A549 (cell line): ENCODE measurements around the gene ANKRD30A. TPM values are rescaled to one million over a fixed set of nuclear protein-coding genes. Genes with fewer than 3 reads are reported as not detected.
"Not testable (repeated sequence)": the region's sequence is repeated elsewhere in the genome, so short reads cannot be mapped to it uniquely, and the experiment has no call there.

Source experiments
- ATAC-seq, 2 experiments: fragments of 200-7000 bp in 1 of 2; fragments of >200 bp in 1 of 2; cut with Nextera tagmentation in 1 of 2; cut with Tn5 transposase in 1 of 2; 3 replicates each; pipeline versions ENCODE4 v1.8.0 to v1.9.1; 2018 to 2020; ENCODE audit warnings: mild to moderate bottlenecking in 1 of 2, moderate library complexity in 1 of 2
- CTCF ChIA-PET: fragments of 300-600 bp; sonication (Branson Sonifier 250); formaldehyde crosslinking; extraction: SDS; loops from one replicate; lab custom pipeline; 2021; ENCODE audit warnings: antibody characterized with exemption, inconsistent platforms; lab: Yijun Ruan, JAX
- POLR2A ChIA-PET: fragments of 350-600 bp; formaldehyde crosslinking; extraction: SDS; loops from one replicate; lab custom pipeline; 2021; ENCODE audit warnings: antibody characterized with exemption, inconsistent platforms; lab: Yijun Ruan, JAX
- DNase-seq, 2 experiments: peaks; one replicate each; pipeline versions ENCODE4 v3.0.0 to v3.0.0-alpha.2; 2011 to 2016; ENCODE audit warnings: low read depth in 1 of 2, low spot score in 1 of 2
- FAIRE-seq: peaks from 2 replicates; lab custom pipeline; 2011; peaks lifted over from hg19 to GRCh38; lab: Jason Lieb, UNC
- H3K27ac ChIP-seq, 2 experiments: fragments of >200 bp; sonication (Bioruptor Twin); formaldehyde crosslinking; 3 replicates each; pipeline ENCODE4 v1.5.1; 2016 to 2017
- H3K4me1 ChIP-seq: fragments of >200 bp; sonication (Bioruptor Twin); formaldehyde crosslinking; 3 replicates; pipeline ENCODE4 v1.6.1; 2016
- H3K4me2 ChIP-seq: fragments of >200 bp; sonication (Bioruptor Twin); formaldehyde crosslinking; 3 replicates; pipeline ENCODE4 v1.6.1; 2016
- H3K4me3 ChIP-seq: fragments of >200 bp; sonication (Bioruptor Twin); formaldehyde crosslinking; 3 replicates; pipeline ENCODE4 v1.5.1; 2016
- H3K9me3 ChIP-seq: fragments of >200 bp; sonication (Bioruptor Twin); formaldehyde crosslinking; 3 replicates; pipeline ENCODE4 v1.6.1; 2016
- CBX8 ChIP-seq: fragments of 200-600 bp; sonication (generic); IDR thresholded peaks from 2 replicates; pipeline ENCODE4 v1.6.1; 2016
- CHD4 ChIP-seq: fragments of 200-600 bp; sonication (generic); IDR thresholded peaks from 2 replicates; pipeline ENCODE4 v1.6.1; 2016; ENCODE audit warnings: antibody characterized with exemption, mild to moderate bottlenecking, borderline replicate concordance
- ELK1 ChIP-seq: fragments of 150-350 bp; IDR thresholded peaks from 2 replicates; pipeline ENCODE4 v1.6.1; 2014; ENCODE audit warnings: low read depth, mild to moderate bottlenecking, low read length
- EP300 ChIP-seq, 2 experiments: fragments of >200 bp; sonication (Bioruptor Twin); formaldehyde crosslinking; IDR thresholded peaks; 2 replicates in 1 of 2; 3 replicates in 1 of 2; pipeline ENCODE4 v1.6.1; 2016 to 2017
- FOXS1 ChIP-seq: fragments of 250-450 bp; sonication (Bioruptor Pico); IDR thresholded peaks from 2 replicates; pipeline ENCODE4 v1.5.0; 2020; ENCODE audit warnings: mild to moderate bottlenecking, moderate library complexity
- HDAC2 ChIP-seq: fragments of 200-600 bp; sonication (generic); IDR thresholded peaks from 2 replicates; pipeline ENCODE4 v1.6.1; 2016
- HEYL ChIP-seq: fragments of 250-450 bp; sonication (Bioruptor Pico); IDR thresholded peaks from 2 replicates; pipeline ENCODE4 v1.8.0; 2021; ENCODE audit warnings: mild to moderate bottlenecking, moderate library complexity
- HOXB5 ChIP-seq: fragments of 250-450 bp; sonication (Bioruptor Pico); IDR thresholded peaks from 2 replicates; pipeline ENCODE4 v1.5.0; 2020; ENCODE audit warnings: mild to moderate bottlenecking, moderate library complexity
- JUN ChIP-seq, 2 experiments: fragments of >200 bp; sonication (Bioruptor Twin); formaldehyde crosslinking; IDR thresholded peaks; 2 replicates in 1 of 2; 3 replicates in 1 of 2; pipeline ENCODE4 v1.6.1; 2016 to 2017
- KDM1A ChIP-seq: fragments of 200-600 bp; sonication (generic); IDR thresholded peaks from 2 replicates; pipeline ENCODE4 v1.6.1; 2016; ENCODE audit warnings: low read depth, mild to moderate bottlenecking
- KDM5A ChIP-seq: fragments of 200-600 bp; sonication (generic); IDR thresholded peaks from 2 replicates; pipeline ENCODE4 v1.6.1; 2016; ENCODE audit warnings: antibody characterized with exemption, mild to moderate bottlenecking
- MYC ChIP-seq: IDR thresholded peaks from 2 replicates; pipeline ENCODE4 v1.6.1; 2012; ENCODE audit warnings: mild to moderate bottlenecking, inconsistent platforms, low read length, improper control_type of control experiment, borderline replicate concordance
- NPAS2 ChIP-seq: fragments of 250-450 bp; sonication (Bioruptor Pico); IDR thresholded peaks from 2 replicates; pipeline ENCODE4 v1.8.0; 2022; ENCODE audit warnings: mild to moderate bottlenecking, moderate library complexity, borderline replicate concordance
- POLR2A ChIP-seq: IDR thresholded peaks from 2 replicates; pipeline ENCODE4 v1.6.1; 2012; ENCODE audit warnings: mild to moderate bottlenecking, low read length
- RNF2 ChIP-seq: fragments of 200-600 bp; sonication (generic); IDR thresholded peaks from 2 replicates; pipeline ENCODE4 v1.6.1; 2016; ENCODE audit warnings: low read depth, mild to moderate bottlenecking, antibody characterized with exemption, moderate library complexity, borderline replicate concordance
- TP53 ChIP-seq: fragments of 250-450 bp; sonication (Bioruptor Pico); IDR thresholded peaks from 2 replicates; pipeline ENCODE4 v1.5.0; 2021; ENCODE audit warnings: mild to moderate bottlenecking, moderate library complexity
- WGBS: methylation state at CpG from one replicate; pipeline ENCODE4 v1.1.6; 2017; ENCODE audit errors: missing lambda C conversion rate; 5-methylcytosine and 5-hydroxymethylcytosine counted together
- polyA minus RNA-seq: library from RNA; depleted of rRNA, polyadenylated mRNA; stranded (reverse); fragments of >200 nt; gene quantifications from 2 replicates; pipeline ENCODE4 v1.2.3, GENCODE V29; 2011; rRNA and poly(A)+ RNA removed
- polyA plus RNA-seq, 4 experiments: library from polyadenylated mRNA; depleted of rRNA in 3 of 4; stranded (reverse); fragments of >200 nt; fragmentation: RNase III in 1 of 4; extraction: RNeasy Plus Mini Kit Qiagen cat#74134 plus additional on column Dnase treatment in 1 of 4; gene quantifications; 2 replicates in 3 of 4; 3 replicates in 1 of 4; pipeline ENCODE4 v1.2.3, GENCODE V29; 2011 to 2017
- TF ChIP-seq, protein P1 (sequence below): fragments of 450-650 bp; IDR thresholded peaks from 2 replicates; pipeline ENCODE4 v1.6.1; 2014; ENCODE audit warnings: antibody characterized with exemption
- TF ChIP-seq, protein P2 (sequence below): IDR thresholded peaks from 2 replicates; pipeline ENCODE4 v1.6.1; 2012

Gene ANKRD30A, protein sequence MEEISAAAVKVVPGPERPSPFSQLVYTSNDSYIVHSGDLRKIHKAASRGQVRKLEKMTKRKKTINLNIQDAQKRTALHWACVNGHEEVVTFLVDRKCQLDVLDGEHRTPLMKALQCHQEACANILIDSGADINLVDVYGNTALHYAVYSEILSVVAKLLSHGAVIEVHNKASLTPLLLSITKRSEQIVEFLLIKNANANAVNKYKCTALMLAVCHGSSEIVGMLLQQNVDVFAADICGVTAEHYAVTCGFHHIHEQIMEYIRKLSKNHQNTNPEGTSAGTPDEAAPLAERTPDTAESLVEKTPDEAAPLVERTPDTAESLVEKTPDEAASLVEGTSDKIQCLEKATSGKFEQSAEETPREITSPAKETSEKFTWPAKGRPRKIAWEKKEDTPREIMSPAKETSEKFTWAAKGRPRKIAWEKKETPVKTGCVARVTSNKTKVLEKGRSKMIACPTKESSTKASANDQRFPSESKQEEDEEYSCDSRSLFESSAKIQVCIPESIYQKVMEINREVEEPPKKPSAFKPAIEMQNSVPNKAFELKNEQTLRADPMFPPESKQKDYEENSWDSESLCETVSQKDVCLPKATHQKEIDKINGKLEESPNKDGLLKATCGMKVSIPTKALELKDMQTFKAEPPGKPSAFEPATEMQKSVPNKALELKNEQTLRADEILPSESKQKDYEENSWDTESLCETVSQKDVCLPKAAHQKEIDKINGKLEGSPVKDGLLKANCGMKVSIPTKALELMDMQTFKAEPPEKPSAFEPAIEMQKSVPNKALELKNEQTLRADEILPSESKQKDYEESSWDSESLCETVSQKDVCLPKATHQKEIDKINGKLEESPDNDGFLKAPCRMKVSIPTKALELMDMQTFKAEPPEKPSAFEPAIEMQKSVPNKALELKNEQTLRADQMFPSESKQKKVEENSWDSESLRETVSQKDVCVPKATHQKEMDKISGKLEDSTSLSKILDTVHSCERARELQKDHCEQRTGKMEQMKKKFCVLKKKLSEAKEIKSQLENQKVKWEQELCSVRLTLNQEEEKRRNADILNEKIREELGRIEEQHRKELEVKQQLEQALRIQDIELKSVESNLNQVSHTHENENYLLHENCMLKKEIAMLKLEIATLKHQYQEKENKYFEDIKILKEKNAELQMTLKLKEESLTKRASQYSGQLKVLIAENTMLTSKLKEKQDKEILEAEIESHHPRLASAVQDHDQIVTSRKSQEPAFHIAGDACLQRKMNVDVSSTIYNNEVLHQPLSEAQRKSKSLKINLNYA (N-terminal part only)
- polyA plus RNA-seq (2011; rRNA removed) (4.6 and 8.0 TPM in 2 replicates), polyA plus RNA-seq (2017; fragmentation: RNase III; extraction: RNeasy Plus Mini Kit Qiagen cat#74134 plus additional on column Dnase treatment) (0.83 to 1.0 TPM (median 0.97 TPM) in 3 replicates), polyA minus RNA-seq (1.2 and 1.7 TPM in 2 replicates)
- 0.32 and 0.37 TPM in 2 replicates for polyA plus RNA-seq (2012; cell fraction: cytosol; rRNA removed)
- polyA plus RNA-seq (2012; cell fraction: nucleus; rRNA removed): 0.24 and 0.31 TPM in 2 replicates

DNA sequence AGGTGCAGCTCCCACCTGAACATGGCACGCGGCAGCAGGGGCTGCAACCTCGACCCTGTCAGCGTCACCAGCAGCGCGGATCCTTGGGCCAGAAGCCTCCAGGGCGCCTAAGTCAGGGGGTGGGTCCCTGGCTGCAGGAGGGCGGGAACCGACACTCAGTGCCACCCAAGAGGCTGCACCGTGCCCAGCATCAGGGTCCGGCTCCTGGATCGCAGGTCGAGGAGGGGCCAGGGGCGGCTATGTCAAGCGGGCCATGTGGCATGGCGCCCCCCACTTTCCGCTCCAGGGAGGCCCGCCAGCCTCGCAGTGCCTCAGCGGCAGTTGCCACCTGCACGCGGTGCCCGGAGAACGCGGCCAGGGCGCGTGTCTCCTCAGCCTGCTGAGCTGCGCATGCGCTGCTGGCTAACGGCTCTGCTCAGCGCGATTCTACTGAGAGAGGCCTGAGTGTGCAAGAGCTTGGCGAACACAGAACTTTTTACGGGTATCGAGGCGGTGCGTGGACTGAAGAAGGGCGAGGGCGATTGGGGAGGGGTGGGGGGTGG is at the start of gene ANKRD30A:
Gene ANKRD30A, plus strand, starts transcription at position 408 of the 542 bp plus-strand sequence. CDS start 190 bp downstream, outside the sequence.
- ChIA-PET POLR2A (no interaction called here), CTCF (no interaction called here)
- FAIRE-seq (no peak), ATAC-seq (no peak), DNase-seq (no peak)
- WGBS: 95% methylated on average over 26 of the region's 39 CpGs
- H3K9me3 ChIP-seq: no peaks in the 10 kb centered on the region; the same call in 2 of the 3 replicates
- H3K4me1 ChIP-seq: no peaks in the 10 kb centered on the region
- TF ChIP-seq JUN (IDR thresholded peaks at IDR 0.05) (no peak), CHD4 (no peak), EP300 (IDR thresholded peaks at IDR 0.05) (no peak), NPAS2 (CRISPR knock-in tag) (no peak), HDAC2 (no peak), KDM5A (no peak), RNF2 (no peak), HEYL (CRISPR knock-in tag) (no peak), FOXS1 (CRISPR knock-in tag) (no peak), ELK1 (no peak), KDM1A (no peak), POLR2A (no peak), CBX8 (no peak), TP53 (no peak), MYC (no peak), HOXB5 (no peak)
- TF ChIP-seq, protein P1, sequence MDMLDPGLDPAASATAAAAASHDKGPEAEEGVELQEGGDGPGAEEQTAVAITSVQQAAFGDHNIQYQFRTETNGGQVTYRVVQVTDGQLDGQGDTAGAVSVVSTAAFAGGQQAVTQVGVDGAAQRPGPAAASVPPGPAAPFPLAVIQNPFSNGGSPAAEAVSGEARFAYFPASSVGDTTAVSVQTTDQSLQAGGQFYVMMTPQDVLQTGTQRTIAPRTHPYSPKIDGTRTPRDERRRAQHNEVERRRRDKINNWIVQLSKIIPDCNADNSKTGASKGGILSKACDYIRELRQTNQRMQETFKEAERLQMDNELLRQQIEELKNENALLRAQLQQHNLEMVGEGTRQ: no peak
- TF ChIP-seq, protein P2, sequence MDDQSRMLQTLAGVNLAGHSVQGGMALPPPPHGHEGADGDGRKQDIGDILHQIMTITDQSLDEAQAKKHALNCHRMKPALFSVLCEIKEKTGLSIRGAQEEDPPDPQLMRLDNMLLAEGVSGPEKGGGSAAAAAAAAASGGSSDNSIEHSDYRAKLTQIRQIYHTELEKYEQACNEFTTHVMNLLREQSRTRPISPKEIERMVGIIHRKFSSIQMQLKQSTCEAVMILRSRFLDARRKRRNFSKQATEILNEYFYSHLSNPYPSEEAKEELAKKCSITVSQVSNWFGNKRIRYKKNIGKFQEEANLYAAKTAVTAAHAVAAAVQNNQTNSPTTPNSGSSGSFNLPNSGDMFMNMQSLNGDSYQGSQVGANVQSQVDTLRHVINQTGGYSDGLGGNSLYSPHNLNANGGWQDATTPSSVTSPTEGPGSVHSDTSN: no peak
- H3K27ac ChIP-seq: no peak within 1 kb of the TSS
- H3K4me3 ChIP-seq: no peak within 1 kb of the TSS
- no peak within 1 kb of the TSS for H3K4me2 ChIP-seq

DNA sequence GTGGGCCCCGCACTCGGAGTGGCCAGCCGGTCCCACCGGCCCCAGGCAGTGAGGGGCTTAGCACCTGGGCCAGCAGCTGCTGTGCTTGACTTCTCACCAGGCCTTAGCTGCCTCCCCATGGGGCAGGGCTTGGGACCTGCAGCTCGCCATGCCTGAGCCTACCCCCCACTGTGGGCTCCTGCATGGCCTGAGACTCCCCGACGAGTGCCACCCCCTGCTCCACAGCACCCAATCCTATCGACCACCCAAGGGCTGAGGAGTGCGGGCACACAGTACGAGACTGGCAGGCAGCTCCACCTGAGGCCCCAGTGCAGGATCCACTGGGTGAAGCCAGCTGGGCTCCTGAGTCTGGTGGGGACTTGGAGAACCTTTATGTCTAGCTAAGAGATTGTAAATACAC is 49.3 kb upstream of the ANKRD30A start:
- H3K9me3 ChIP-seq, CTCF ChIA-PET, ATAC-seq, POLR2A ChIA-PET, H3K4me1 ChIP-seq, H3K27ac ChIP-seq, FAIRE-seq, DNase-seq, H3K4me3 ChIP-seq, H3K4me2 ChIP-seq: not testable (repeated sequence)
- 68% methylated on average over 4 of the region's 10 CpGs for WGBS
